Esophagus muscularis mucosa (tissue), 4 donors: ENCODE measurements around the gene WWOX.

Experiments
- CTCF ChIP-seq, 3 experiments: fragments of 200-600 bp in 2 of 3; fragments of 450-650 bp in 1 of 3; sonication (generic) in 2 of 3; IDR thresholded peaks; one replicate each; pipeline ENCODE4 v1.5.1; 2017 to 2019; ENCODE audit warnings: antibody characterized with exemption in 3 of 3, mild to moderate bottlenecking in 2 of 3, moderate library complexity in 1 of 3
- EP300 ChIP-seq: sonication (generic); formaldehyde crosslinking; IDR thresholded peaks from one replicate; pipeline ENCODE4 v1.6.1; 2017; ENCODE audit warnings: antibody characterized with exemption
- POLR2A ChIP-seq: fragments of 450-650 bp; IDR thresholded peaks from one replicate; pipeline ENCODE4 v1.6.1; 2017; ENCODE audit warnings: antibody characterized with exemption, moderate library complexity, mild to moderate bottlenecking, low read depth
- POLR2AphosphoS5 ChIP-seq, 2 donors: sonication (generic); formaldehyde crosslinking; IDR thresholded peaks; one replicate each; pipeline ENCODE4 v1.6.1; 2017; ENCODE audit warnings: antibody characterized with exemption in 2 of 2

DNA sequence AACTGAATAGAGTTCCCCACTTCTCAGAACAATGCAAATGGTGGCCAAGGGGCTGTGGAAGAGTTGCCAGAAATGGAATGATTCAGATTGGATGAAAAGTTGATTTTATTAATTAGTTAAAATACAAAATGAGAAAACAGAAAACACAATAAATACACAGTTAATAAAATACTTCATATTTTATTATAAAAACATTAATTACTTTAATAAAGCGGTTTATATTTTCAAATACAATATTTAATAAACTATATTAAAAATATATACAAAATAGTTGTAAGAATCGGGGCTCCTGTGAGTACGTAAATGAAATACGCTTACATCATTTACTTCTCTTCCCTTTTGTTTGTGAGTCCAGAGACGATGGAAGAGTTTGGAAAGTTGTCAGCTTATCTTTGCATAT is 507.6 kb downstream of the WWOX start:
- no peak for TF ChIP-seq CTCF (IDR thresholded peaks at IDR 0.05)
- TF ChIP-seq POLR2AphosphoS5 (IDR thresholded peaks at IDR 0.05) = no peak
- TF ChIP-seq EP300 = no peak
- no peak for TF ChIP-seq POLR2A
